ENCODE results near the gene KRT8. TPM values are rescaled to one million over a fixed set of nuclear protein-coding genes. Genes with fewer than 3 reads are reported as not detected.

The KRT8 gene
- total and polyA plus RNA-seq, 2 donors (not counting 1 experiment from before 2014, with no cell fraction given): 0.24 to 0.94 TPM

GRCh38 chr12:52851787-52852186 is 53.1 kb downstream of the KRT8 start:
- H3K4me1 Mint-ChIP-seq: peaks cover 6% of the 10 kb centered on the region
- DNase-seq (no peak), ATAC-seq (ENCODE audit: low read depth) (no peak)
- peaks cover 0 to 2% (median 0%) of the 10 kb centered on the region in 4 experiments for H3K27me3 ChIP-seq (replicated peaks in 1 of 4; ENCODE audit: control extremely low read depth in 1 of 4, control insufficient read depth in 3 of 4, insufficient read depth in 4 of 4, low read length in 3 of 4)
- no peak overlapping the region for H3K27ac ChIP-seq (ENCODE audit: low read length in 2 of 2)
- H3K27me3 Mint-ChIP-seq: peaks cover 21% of the 10 kb centered on the region
- ChIA-PET POLR2A (interaction anchor here (0.7 kb wide), 1 partner anchor 26 kb away, joined by 7 read pairs; no protein-coding TSS in a partner anchor), CTCF (no interaction called here)
- no peak overlapping the region for H3K4me3 Mint-ChIP-seq
- H3K4me3 ChIP-seq (ENCODE audit: control extremely low read depth in 1 of 5, extremely low read depth in 1 of 5, insufficient read depth in 1 of 5, low read depth in 2 of 5, low read length in 4 of 5): no peak overlapping the region
- no peak for TF ChIP-seq CTCF (IDR thresholded peaks at IDR 0.05)
- TF ChIP-seq EZH2 (IDR thresholded peaks at IDR 0.05; ENCODE audit: borderline replicate concordance, insufficient read depth, low read depth, low read length, poor library complexity, severe bottlenecking): no peak
- H3K4me1 ChIP-seq (ENCODE audit: control insufficient read depth in 2 of 2, insufficient read depth in 2 of 2, low read length in 2 of 2): peaks cover 0 to 7% of the 10 kb centered on the region in 2 donors
- H3K27ac Mint-ChIP-seq: no peak overlapping the region
- H3K9me3 ChIP-seq (ENCODE audit: control extremely low read depth in 1 of 3, control insufficient read depth in 2 of 3, insufficient read depth in 1 of 3, low read length in 2 of 3): no peaks in the 10 kb centered on the region
- no peak overlapping the region for H3K9ac ChIP-seq (ENCODE audit: low read length)
- no peaks in the 10 kb centered on the region for H3K36me3 ChIP-seq (replicated peaks in 1 of 2; ENCODE audit: control extremely low read depth in 1 of 2, control insufficient read depth in 1 of 2, extremely low read depth in 1 of 2, insufficient read depth in 2 of 2, low read length in 1 of 2)
- no peaks in the 10 kb centered on the region for H3K9me3 Mint-ChIP-seq (ENCODE audit: insufficient read depth)
- no peaks in the 10 kb centered on the region for H3K79me2 ChIP-seq (ENCODE audit: control insufficient read depth, insufficient read depth, low read length)
- no peak overlapping the region for H2AFZ ChIP-seq (ENCODE audit: insufficient read depth, low read depth, low read length, poor library complexity, severe bottlenecking)
- no peak overlapping the region for H3K4me2 ChIP-seq (replicated peaks; ENCODE audit: low read depth, low read length, poor library complexity, severe bottlenecking)
- intact Hi-C loops (cut with micrococcal nuclease): no loop called here
- no peaks in the 10 kb centered on the region for H4K20me1 ChIP-seq (ENCODE audit: control insufficient read depth, insufficient read depth, low read length, poor library complexity, severe bottlenecking)

GRCh38 chr12:52850681-52851080 is 54.2 kb downstream of the KRT8 start:
- H2AFZ ChIP-seq (ENCODE audit: insufficient read depth, low read depth, low read length, poor library complexity, severe bottlenecking): no peak overlapping the region
- 0% methylated on average over 1 of the region's 5 CpGs for WGBS (ENCODE audit: insufficient coverage)
- ATAC-seq (ENCODE audit: low read depth) (no peak), DNase-seq (no peak)
- H3K4me2 ChIP-seq (replicated peaks; ENCODE audit: low read depth, low read length, poor library complexity, severe bottlenecking): no peak overlapping the region
- H3K36me3 ChIP-seq (replicated peaks in 1 of 2; ENCODE audit: control extremely low read depth in 1 of 2, control insufficient read depth in 1 of 2, extremely low read depth in 1 of 2, insufficient read depth in 2 of 2, low read length in 1 of 2): no peaks in the 10 kb centered on the region
- peaks cover 0 to 7% of the 10 kb centered on the region in 2 donors for H3K4me1 ChIP-seq (ENCODE audit: control insufficient read depth in 2 of 2, insufficient read depth in 2 of 2, low read length in 2 of 2)
- H3K27ac ChIP-seq (ENCODE audit: low read length in 2 of 2): no peak overlapping the region
- H3K4me1 Mint-ChIP-seq: peaks cover 6% of the 10 kb centered on the region
- no peaks in the 10 kb centered on the region for H3K79me2 ChIP-seq (ENCODE audit: control insufficient read depth, insufficient read depth, low read length)
- intact Hi-C loops (cut with micrococcal nuclease): no loop called here
- no peaks in the 10 kb centered on the region for H3K9me3 Mint-ChIP-seq (ENCODE audit: insufficient read depth)
- H3K4me3 ChIP-seq (ENCODE audit: control extremely low read depth in 1 of 5, extremely low read depth in 1 of 5, insufficient read depth in 1 of 5, low read depth in 2 of 5, low read length in 4 of 5): no peak overlapping the region
- ChIA-PET POLR2A (no interaction called here), CTCF (no interaction called here)
- H3K9ac ChIP-seq (ENCODE audit: low read length): no peak overlapping the region
- H3K9me3 ChIP-seq (ENCODE audit: control extremely low read depth in 1 of 3, control insufficient read depth in 2 of 3, insufficient read depth in 1 of 3, low read length in 2 of 3): no peaks in the 10 kb centered on the region
- H3K27me3 Mint-ChIP-seq: peaks cover 20% of the 10 kb centered on the region
- H3K27ac Mint-ChIP-seq: no peak overlapping the region
- TF ChIP-seq EZH2 (IDR thresholded peaks at IDR 0.05; ENCODE audit: borderline replicate concordance, insufficient read depth, low read depth, low read length, poor library complexity, severe bottlenecking): no peak
- no peak for TF ChIP-seq CTCF (IDR thresholded peaks at IDR 0.05)
- no peaks in the 10 kb centered on the region for H4K20me1 ChIP-seq (ENCODE audit: control insufficient read depth, insufficient read depth, low read length, poor library complexity, severe bottlenecking)
- no peaks in the 10 kb centered on the region for H3K27me3 ChIP-seq (replicated peaks in 1 of 4; ENCODE audit: control extremely low read depth in 1 of 4, control insufficient read depth in 3 of 4, insufficient read depth in 4 of 4, low read length in 3 of 4)
- no peak overlapping the region for H3K4me3 Mint-ChIP-seq
